ENCODE measurements around the gene STK39.

GRCh38 chr2:167943368-167943767, 304.0 kb downstream of the STK39 start:
- TF ChIP-seq CTCF (IDR thresholded peaks at IDR 0.05) (no peak), POLR2A (IDR thresholded peaks at IDR 0.05) (no peak)
